PC-9 (cell line): Measurements from ENCODE around the gene CCDC80.

ENCODE experiments used
- CTCF ChIP-seq: fragments of 200-600 bp; sonication (generic); conservative IDR thresholded peaks from 2 replicates; pipeline ENCODE4 v1.6.1; 2017; ENCODE audit warnings: mixed run types, antibody characterized with exemption, mild to moderate bottlenecking, moderate library complexity
- EZH2 ChIP-seq: fragments of 200-600 bp; sonication (generic); IDR thresholded peaks from 2 replicates; pipeline ENCODE4 v1.8.0; 2017; ENCODE audit warnings: antibody characterized with exemption, low read depth

- TF ChIP-seq EZH2: no peak
- no peak for TF ChIP-seq CTCF
These were observed 8.3 kb downstream of the CCDC80 start for GRCh38 chr3:112632596-112632995.
